NCI-H226 (cell line): Measurements from ENCODE around the gene DCUN1D5.
"Not testable (repeated sequence)": the region's sequence is repeated elsewhere in the genome, so short reads cannot be mapped to it uniquely, and the experiment has no call there.

Experiments
- DNase-seq: peaks from one replicate; pipeline ENCODE4 v3.0.0-alpha.2; 2015

Gene DCUN1D5

DNA sequence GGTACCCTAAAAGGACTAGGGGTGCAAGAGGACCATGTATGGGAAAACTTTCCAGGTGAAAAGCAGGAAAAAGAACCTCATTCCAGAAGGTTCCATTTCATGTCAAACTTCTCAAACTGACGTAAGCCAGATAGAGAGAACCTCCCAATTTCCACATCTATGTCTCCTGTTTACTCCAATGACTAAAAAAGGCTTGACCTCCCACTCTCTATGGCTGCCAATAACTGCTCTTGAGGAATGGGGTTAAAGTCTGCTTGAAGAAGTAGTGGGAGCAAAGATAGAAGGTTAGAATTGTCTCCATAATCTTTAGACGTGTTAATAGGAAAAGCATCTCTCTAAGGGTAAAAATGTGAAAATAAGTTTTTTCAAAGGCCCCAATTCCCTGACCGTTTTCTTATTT is 38.0 kb downstream of the DCUN1D5 start:
- no peak for DNase-seq

GRCh38 chr11:103051981-103052380 is 40.0 kb downstream of the DCUN1D5 start:
- DNase-seq, result no peak

GRCh38 chr11:103051151-103051801 is 40.7 kb downstream of the DCUN1D5 start:
- DNase-seq, result peak; percentile 18

DNA sequence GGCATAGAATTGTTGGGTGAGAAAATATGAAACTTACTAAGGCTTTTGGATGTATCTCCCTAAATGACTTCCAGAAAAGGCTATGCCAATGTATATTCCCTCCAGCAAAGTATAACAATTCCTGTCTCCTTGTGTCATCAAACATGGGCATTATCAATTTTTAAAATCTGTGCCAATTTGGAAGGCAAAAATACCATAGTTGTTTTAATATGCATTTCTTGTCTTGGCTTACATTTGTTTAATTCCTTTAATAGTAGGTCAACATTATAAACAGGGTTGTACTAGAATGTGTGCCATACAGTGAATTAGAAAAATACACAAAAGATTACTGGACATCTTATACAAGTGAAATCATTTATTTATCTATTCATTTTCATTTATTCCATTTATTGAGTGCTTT is 41.6 kb downstream of the DCUN1D5 start:
- DNase-seq, result no peak

- no peak for DNase-seq
These were observed 44.1 kb downstream of the DCUN1D5 start for GRCh38 chr11:103047837-103048236.

DNA sequence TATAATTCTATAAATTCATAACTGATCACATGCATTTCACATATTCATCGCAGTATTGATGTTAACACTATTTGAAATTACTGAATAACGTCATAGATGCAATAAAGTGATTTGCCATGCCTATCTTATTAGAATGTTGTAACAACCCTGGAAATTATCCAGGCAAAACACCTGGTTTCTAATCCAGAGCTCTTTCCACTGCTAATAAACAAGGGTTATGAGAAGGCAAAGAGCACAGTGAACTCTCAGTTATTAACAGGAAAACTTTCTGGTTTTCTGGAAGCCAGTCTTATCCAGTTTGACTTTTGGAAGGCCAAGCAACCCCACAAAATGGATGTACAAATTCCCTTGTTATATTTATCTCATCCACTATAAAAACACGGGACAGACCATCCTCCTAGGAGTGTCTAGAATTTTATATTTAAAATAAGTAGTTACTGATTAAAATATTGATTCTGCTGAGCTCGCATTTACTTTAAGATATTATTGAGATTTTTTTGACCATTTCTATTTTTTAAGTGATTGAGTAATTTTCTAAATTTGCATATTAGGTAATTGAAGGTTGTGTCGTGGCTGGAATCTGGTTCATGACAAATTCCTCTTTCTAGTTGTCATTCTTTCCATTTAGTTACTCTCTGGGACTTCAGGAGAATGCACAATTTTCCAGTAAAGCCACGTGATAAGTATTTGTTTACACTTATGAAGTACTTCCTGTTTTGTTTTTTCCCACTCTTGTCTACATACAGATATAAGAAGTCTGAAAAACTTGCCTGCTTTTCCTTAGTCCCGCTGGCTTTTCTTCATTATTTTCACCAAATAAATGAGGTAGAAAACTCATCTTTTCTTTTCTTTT is 47.9 kb downstream of the DCUN1D5 start:
- DNase-seq, result no peak

DNA sequence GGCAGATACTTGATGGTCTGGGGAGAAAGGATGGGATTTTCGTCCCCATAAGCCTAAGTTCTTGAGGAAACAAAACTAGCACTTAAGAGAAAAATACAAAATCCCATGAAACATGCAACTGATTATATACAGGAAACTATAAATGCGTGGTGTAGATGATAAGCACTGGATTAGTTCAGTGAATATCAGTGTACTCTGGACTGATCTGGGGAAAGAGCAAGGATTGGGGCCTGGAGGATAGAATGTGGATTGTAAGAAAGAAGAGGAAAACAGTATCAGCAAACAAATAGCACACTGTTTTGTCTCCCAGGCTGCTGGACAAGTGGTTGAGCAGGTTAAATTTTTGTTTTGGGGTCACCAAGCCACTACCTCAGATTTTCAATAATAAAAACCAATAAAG is 49.8 kb downstream of the DCUN1D5 start:
- DNase-seq, result no peak

- peak; percentile 36 for DNase-seq
These were observed 56.0 kb downstream of the DCUN1D5 start for GRCh38 chr11:103035791-103036434.

DNA sequence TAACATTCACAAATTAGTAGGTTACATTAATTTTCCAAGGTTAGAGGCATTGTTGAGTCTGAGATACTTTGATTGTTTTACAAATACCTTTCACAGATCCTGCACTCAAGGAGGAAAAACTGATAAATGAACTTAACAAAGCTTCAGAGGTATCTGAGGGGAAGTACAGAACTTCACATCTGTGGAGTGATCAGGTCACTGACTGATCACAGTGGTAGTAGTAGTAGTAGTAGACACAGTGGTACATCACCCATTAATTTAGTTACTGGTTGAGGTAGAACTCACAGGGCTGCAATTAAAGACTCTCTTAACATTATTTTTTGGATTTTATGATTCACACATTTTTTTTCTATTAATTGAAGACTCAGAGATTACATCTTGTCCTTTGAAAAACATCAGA is 56.7 kb downstream of the DCUN1D5 start:
- no peak for DNase-seq

GRCh38 chr11:103031834-103032233 is 60.1 kb downstream of the DCUN1D5 start:
- no peak for DNase-seq

- no peak for DNase-seq
These were observed 62.6 kb downstream of the DCUN1D5 start for GRCh38 chr11:103029401-103029800.

GRCh38 chr11:103028304-103029020 is 63.5 kb downstream of the DCUN1D5 start:
- not testable (repeated sequence) for DNase-seq

- peak; percentile 93 for DNase-seq
These were observed 67.9 kb downstream of the DCUN1D5 start for GRCh38 chr11:103024086-103024485.

- DNase-seq, result no peak
These were observed 75.9 kb downstream of the DCUN1D5 start for GRCh38 chr11:103016031-103016430.

DNA sequence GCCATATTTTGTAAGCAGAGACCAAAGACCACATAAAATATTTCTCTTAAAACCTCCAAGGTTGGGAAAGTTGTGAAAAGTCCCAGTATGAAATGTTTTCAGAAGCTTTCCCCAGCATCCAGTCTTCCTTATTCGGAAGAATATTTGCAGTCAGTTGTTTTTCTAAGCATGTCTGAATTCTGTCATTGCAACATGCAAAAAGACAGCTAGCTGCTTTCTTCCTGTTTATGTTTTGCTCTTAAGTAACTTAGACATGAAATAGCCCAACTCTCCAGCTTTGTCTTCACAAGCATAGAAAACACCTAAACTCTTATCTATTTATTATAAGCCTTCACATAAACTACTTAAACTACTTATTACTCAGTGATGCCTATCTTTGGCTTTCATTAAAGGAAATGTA is 78.5 kb downstream of the DCUN1D5 start:
- no peak for DNase-seq
